Measurements from ENCODE around the gene PICALM. TPM values are rescaled to one million over a fixed set of nuclear protein-coding genes. Genes with fewer than 3 reads are reported as not detected.

Gene PICALM
- total and polyA plus RNA-seq, 2 of the 13 experiments (the other 11 are each of a cell fraction or from before 2014, with no cell fraction given) = 97.6 to 154 TPM

GRCh38 chr11:85961930-85962363, 106.9 kb downstream of the PICALM start (continued):
- TF ChIP-seq ZXDC (CRISPR knock-in tag; IDR thresholded peaks at IDR 0.05) = no peak
- no peak for TF ChIP-seq DMAP1 (CRISPR knock-in tag; IDR thresholded peaks at IDR 0.05)

- Histone ChIP-seq H3K4me1 (ENCODE audit: insufficient read depth, low read length) (no peaks in the 10 kb centered on the region), H4K20me1 (ENCODE audit: insufficient read depth, low read length) (no peaks in the 10 kb centered on the region), H3K9ac (ENCODE audit: insufficient read depth, low read depth, low read length) (no peak overlapping the region), H3K9me3 (ENCODE audit: low read length) (no peaks in the 10 kb centered on the region), H3K79me2 (ENCODE audit: insufficient read depth, low read length) (peaks cover 2% of the 10 kb centered on the region), H3K27me3 (ENCODE audit: control insufficient read depth in 1 of 2, insufficient read depth in 2 of 2, low read length in 2 of 2) (no peaks in the 10 kb centered on the region), H3K4me2 (ENCODE audit: low read depth, low read length) (no peak overlapping the region), H3K36me3 (replicated peaks in 1 of 2; ENCODE audit: control insufficient read depth in 1 of 2, insufficient read depth in 2 of 2, low read length in 2 of 2) (peaks cover 12 to 60% of the 10 kb centered on the region in 2 experiments), H3K27ac (ENCODE audit: extremely low read length, insufficient read depth, low read length) (no peak overlapping the region), H2AFZ (ENCODE audit: low read length) (no peak overlapping the region), H3K4me3 (replicated peaks in 1 of 3; ENCODE audit: insufficient read depth in 1 of 3, low read depth in 2 of 3, low read length in 3 of 3) (no peak overlapping the region)
- BruUV-seq (replicated peaks) = no TSS peak
- no peak for FAIRE-seq
- WGBS (ENCODE audit: low lambda C conversion rate) = 87% methylated on average over 6 of the region's 6 CpGs
- in situ Hi-C loops (cut with HindIII; ENCODE audit: extremely low pct_ligation_motif_present, low pct_unique_long_range_greater_than_20kb) = no loop called here
- no peak for ATAC-seq
- no peak for TF ChIP-seq DNMT3B (CRISPR knock-in tag; conservative IDR thresholded peaks at IDR 0.05)
- TF ChIP-seq RBM22 (optimal IDR thresholded peaks at IDR 0.05; ENCODE audit: low read length) = peak; percentile 70
- TF ChIP-seq HNRNPK (IDR thresholded peaks at IDR 0.05; ENCODE audit: low read depth, low read length, poor library complexity, severe bottlenecking) = peak; percentile 63
- DNase-seq (ENCODE audit: low spot score) = no peak
- POLR2A ChIA-PET = no interaction called here
- intact Hi-C loops (cut with micrococcal nuclease; ENCODE audit: unreplicated experiment) = no loop called here
- CTCF ChIA-PET (ENCODE audit: low intra/inter-chr PET ratio, low total read pairs) = no interaction called here
Observed at GRCh38 chr11:85961130-85961529, 107.8 kb downstream of the PICALM start.
